Skin of body (tissue), 2 donors: ENCODE results near the gene PTPRD. TPM values are rescaled to one million over a fixed set of nuclear protein-coding genes. Genes with fewer than 3 reads are reported as not detected.

Experiments
- DNase-seq: peaks from one replicate; lab custom pipeline; 2025; lab: John Stamatoyannopoulos, UW
- total RNA-seq: library from RNA; depleted of rRNA; stranded (reverse); fragments of >200 nt; gene quantifications from one replicate; pipeline ENCODE4 v1.2.3, GENCODE V29; 2014

PTPRD gene
- total RNA-seq, 1 donor from 2014 or later, result 29.9 TPM

GRCh38 chr9:10268531-10269485, 344.0 kb downstream of the PTPRD start:
- peak; percentile 10 for DNase-seq

GRCh38 chr9:10265153-10265631, 347.6 kb downstream of the PTPRD start:
- DNase-seq, result peak; percentile 53

- no peak for DNase-seq
These were observed 352.3 kb downstream of the PTPRD start for GRCh38 chr9:10260501-10260900.

GRCh38 chr9:10259668-10260067, 353.1 kb downstream of the PTPRD start:
- DNase-seq, result no peak

GRCh38 chr9:10255758-10256157, 357.0 kb downstream of the PTPRD start:
- DNase-seq, result no peak

- peak; percentile 4 for DNase-seq
These were observed 358.5 kb downstream of the PTPRD start for GRCh38 chr9:10254338-10254737.

- no peak for DNase-seq
These were observed 359.5 kb downstream of the PTPRD start for GRCh38 chr9:10253341-10253740.

GRCh38 chr9:10252174-10252573, 360.6 kb downstream of the PTPRD start:
- DNase-seq, result no peak

GRCh38 chr9:10251490-10251889, 361.3 kb downstream of the PTPRD start:
- DNase-seq, result no peak

- no peak for DNase-seq
These were observed 362.6 kb downstream of the PTPRD start for GRCh38 chr9:10250219-10250618.

- DNase-seq, result no peak
These were observed 363.9 kb downstream of the PTPRD start for GRCh38 chr9:10248890-10249289.

- DNase-seq, result no peak
These were observed 370.5 kb downstream of the PTPRD start for GRCh38 chr9:10242255-10242654.

- DNase-seq, result no peak
These were observed 374.7 kb downstream of the PTPRD start for GRCh38 chr9:10238087-10238486.

GRCh38 chr9:10237584-10237983, 375.2 kb downstream of the PTPRD start:
- DNase-seq, result no peak

GRCh38 chr9:10236161-10236560, 376.6 kb downstream of the PTPRD start:
- no peak for DNase-seq

GRCh38 chr9:10235376-10235775, 377.4 kb downstream of the PTPRD start:
- DNase-seq, result no peak

- DNase-seq, result no peak
These were observed 380.4 kb downstream of the PTPRD start for GRCh38 chr9:10232352-10232930.

GRCh38 chr9:10230512-10230911, 382.3 kb downstream of the PTPRD start:
- DNase-seq, result no peak

GRCh38 chr9:10228082-10228481, 384.7 kb downstream of the PTPRD start:
- DNase-seq, result no peak

- no peak for DNase-seq
These were observed 385.8 kb downstream of the PTPRD start for GRCh38 chr9:10226996-10227395.

GRCh38 chr9:10212702-10213101, 400.1 kb downstream of the PTPRD start:
- DNase-seq, result no peak

GRCh38 chr9:10208691-10209069, 404.1 kb downstream of the PTPRD start:
- no peak for DNase-seq

GRCh38 chr9:10204276-10204675, 408.5 kb downstream of the PTPRD start:
- DNase-seq, result peak; percentile 43
